PC-9 (cell line): Measurements from ENCODE around the gene GOLGB1. TPM values are rescaled to one million over a fixed set of nuclear protein-coding genes. Genes with fewer than 3 reads are reported as not detected.

Source experiments
- BruUV-seq: library from RNA; stranded (reverse); fragments of 400-500 nt; replicated peaks from 2 replicates; lab custom pipeline; 2021; lab: Mats Ljungman, UMichigan
- CTCF ChIA-PET: fragments of 300-600 bp; sonication (Branson Sonifier 250); formaldehyde crosslinking; loops from one replicate; lab custom pipeline; 2022; ENCODE audit warnings: antibody characterized with exemption; lab: Charles Lee
- POLR2A ChIA-PET: fragments of 300-600 bp; sonication (Branson Sonifier 250); formaldehyde crosslinking; loops from one replicate; lab custom pipeline; 2022; ENCODE audit warnings: antibody characterized with exemption; ENCODE audit not compliant: unreplicated experiment; lab: Charles Lee
- DNase-seq, 2 experiments: peaks; one replicate each; pipeline versions ENCODE4 v3.0.0 to v3.0.0-alpha.2; 2015 to 2022; ENCODE audit warnings: mixed read lengths in 1 of 2
- H2AFZ ChIP-seq: fragments of 200-600 bp; sonication (generic); 2 replicates; pipeline ENCODE4 v1.8.1; 2017; ENCODE audit warnings: antibody characterized with exemption
- H3F3A ChIP-seq: fragments of 200-600 bp; sonication (generic); 2 replicates; pipeline ENCODE4 v1.8.1; 2017; ENCODE audit warnings: antibody characterized with exemption, mild to moderate bottlenecking, low read depth; ENCODE audit not compliant: insufficient read depth
- H3K27ac ChIP-seq: fragments of 200-600 bp; sonication (generic); 2 replicates; pipeline ENCODE4 v1.6.1; 2016; ENCODE audit warnings: mixed run types
- H3K27me3 ChIP-seq: fragments of 200-600 bp; sonication (generic); 2 replicates; pipeline ENCODE4 v1.6.1; 2016; ENCODE audit warnings: low read depth, mixed run types; ENCODE audit not compliant: insufficient read depth
- H3K36me3 ChIP-seq: fragments of 200-600 bp; sonication (generic); 2 replicates; pipeline ENCODE4 v1.6.1; 2016; ENCODE audit warnings: low read depth, mixed run types
- H3K4me1 ChIP-seq: fragments of 200-600 bp; sonication (generic); replicated peaks from 2 replicates; pipeline ENCODE4 v1.6.1; 2016; ENCODE audit warnings: mixed run types; ENCODE audit not compliant: insufficient read depth
- H3K4me2 ChIP-seq: fragments of 200-600 bp; sonication (generic); 2 replicates; pipeline ENCODE4 v1.6.1; 2017; ENCODE audit warnings: mixed run types
- H3K4me3 ChIP-seq: fragments of 200-600 bp; sonication (generic); 2 replicates; pipeline ENCODE4 v1.6.1; 2016; ENCODE audit warnings: mixed run types
- H3K79me2 ChIP-seq: fragments of 200-600 bp; sonication (generic); 2 replicates; pipeline ENCODE4 v1.6.1; 2017; ENCODE audit warnings: low read depth, mixed run types
- H3K9me2 ChIP-seq: fragments of 200-600 bp; sonication (generic); 2 replicates; pipeline ENCODE4 v1.8.1; 2017; ENCODE audit warnings: mild to moderate bottlenecking; ENCODE audit not compliant: insufficient read depth
- H3K9me3 ChIP-seq: fragments of 200-600 bp; sonication (generic); 2 replicates; pipeline ENCODE4 v1.8.1; 2016; ENCODE audit warnings: low read depth; ENCODE audit not compliant: insufficient read depth
- H4K20me1 ChIP-seq: fragments of 200-600 bp; sonication (generic); 2 replicates; pipeline ENCODE4 v1.8.1; 2017; ENCODE audit not compliant: insufficient read depth
- CTCF ChIP-seq: fragments of 200-600 bp; sonication (generic); conservative IDR thresholded peaks from 2 replicates; pipeline ENCODE4 v1.6.1; 2017; ENCODE audit warnings: mixed run types, antibody characterized with exemption, mild to moderate bottlenecking, moderate library complexity
- EZH2 ChIP-seq: fragments of 200-600 bp; sonication (generic); IDR thresholded peaks from 2 replicates; pipeline ENCODE4 v1.8.0; 2017; ENCODE audit warnings: antibody characterized with exemption, low read depth
- intact Hi-C: fragments of 100-400 bp; cut with micrococcal nuclease; formaldehyde crosslinking; loops from one replicate; pipeline ENCODE4 v1.10.0; 2022; ENCODE audit not compliant: unreplicated experiment
- total RNA-seq: library from RNA; stranded (reverse); gene quantifications from 2 replicates; pipeline ENCODE4 v1.2.3, GENCODE V29; 2021

The GOLGB1 gene
- total RNA-seq, 1 experiment from 2014 or later = 73.1 TPM

DNA sequence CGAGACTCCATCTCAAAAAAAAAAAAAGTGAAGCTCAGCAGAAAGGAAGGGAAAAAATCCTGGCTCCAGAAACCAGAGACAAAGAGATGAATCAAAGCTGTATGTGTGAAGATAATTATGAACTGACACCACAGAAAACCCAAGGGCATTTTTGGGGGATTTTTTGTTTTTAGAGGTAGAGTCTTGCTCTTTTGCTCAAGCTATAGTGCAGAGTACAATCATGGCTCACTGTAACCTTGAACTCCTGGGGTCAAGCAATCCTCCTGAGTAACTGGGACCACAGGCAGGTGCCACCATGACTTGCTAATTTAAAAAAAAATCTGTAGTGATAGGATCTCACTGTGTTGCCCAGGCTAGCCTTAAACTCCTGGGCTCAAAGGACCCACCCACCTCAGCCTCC, 111.6 kb downstream of the GOLGB1 start:
- H3K9me3 ChIP-seq = no peaks in the 10 kb centered on the region
- no peak overlapping the region for H3K4me2 ChIP-seq
- H4K20me1 ChIP-seq = no peaks in the 10 kb centered on the region
- no peaks in the 10 kb centered on the region for H3K36me3 ChIP-seq
- H3K79me2 ChIP-seq = no peaks in the 10 kb centered on the region
- no peak overlapping the region for H3K27ac ChIP-seq
- no peaks in the 10 kb centered on the region for H3F3A ChIP-seq
- no TSS peak for BruUV-seq
- no peaks in the 10 kb centered on the region for H3K9me2 ChIP-seq
- intact Hi-C loops = no loop called here
- no peaks in the 10 kb centered on the region for H3K27me3 ChIP-seq
- CTCF ChIA-PET = no interaction called here
- no peak overlapping the region for H2AFZ ChIP-seq
- H3K4me1 ChIP-seq = no peaks in the 10 kb centered on the region
- no peak for DNase-seq
- TF ChIP-seq EZH2 (no peak), CTCF (no peak)
- H3K4me3 ChIP-seq = no peak overlapping the region
- POLR2A ChIA-PET = no interaction called here

GRCh38 chr3:121630355-121630754, 119.2 kb downstream of the GOLGB1 start:
- intact Hi-C loops = no loop called here
- Histone ChIP-seq H3K27ac (no peak overlapping the region), H3K36me3 (no peaks in the 10 kb centered on the region), H2AFZ (no peak overlapping the region), H3K9me3 (no peaks in the 10 kb centered on the region), H3K4me3 (no peak overlapping the region), H3K27me3 (no peaks in the 10 kb centered on the region), H4K20me1 (no peaks in the 10 kb centered on the region), H3K4me1 (no peaks in the 10 kb centered on the region), H3K79me2 (no peaks in the 10 kb centered on the region), H3F3A (no peaks in the 10 kb centered on the region), H3K4me2 (no peak overlapping the region), H3K9me2 (0 out of 2 replicates have a peak, but pooled peaks cover 5% of the 10 kb centered on the region)
- POLR2A ChIA-PET = interaction anchor here (0.5 to 0.9 kb wide), 2 partner anchors 10 to 56 kb away, joined by 3 to 9 read pairs; no protein-coding TSS in a partner anchor
- CTCF ChIA-PET = no interaction called here
- DNase-seq = no peak
- BruUV-seq = no TSS peak
- TF ChIP-seq CTCF (no peak), EZH2 (no peak)

DNA sequence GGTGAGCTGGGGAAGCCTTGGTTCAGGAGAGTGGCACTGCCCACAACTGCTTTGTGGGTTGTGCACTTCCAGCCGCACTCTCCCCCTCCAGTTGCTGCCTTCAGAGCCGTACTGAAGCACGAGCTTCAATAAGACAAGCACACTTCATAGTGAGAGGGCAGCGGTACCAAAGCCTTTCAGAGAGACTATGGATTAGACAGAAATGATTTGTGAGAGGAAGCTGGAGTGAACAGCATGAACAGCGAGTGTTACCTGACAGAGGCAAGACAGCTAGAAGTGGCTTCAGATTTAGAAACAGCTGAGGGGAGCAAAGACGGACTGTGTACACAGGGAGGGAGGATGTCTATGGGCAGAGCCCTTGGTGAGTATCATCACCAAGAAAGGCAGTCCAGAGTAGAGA, 119.9 kb downstream of the GOLGB1 start:
- no peak for DNase-seq
- no TSS peak for BruUV-seq
- no peaks in the 10 kb centered on the region for H3K9me3 ChIP-seq
- H3K4me2 ChIP-seq = no peak overlapping the region
- POLR2A ChIA-PET = no interaction called here
- no peak overlapping the region for H3K27ac ChIP-seq
- intact Hi-C loops = no loop called here
- CTCF ChIA-PET = no interaction called here
- H3K4me3 ChIP-seq = no peak overlapping the region
- no peaks in the 10 kb centered on the region for H3K36me3 ChIP-seq
- no peaks in the 10 kb centered on the region for H4K20me1 ChIP-seq
- no peaks in the 10 kb centered on the region for H3K27me3 ChIP-seq
- H3K9me2 ChIP-seq = 0 out of 2 replicates have a peak, but pooled peaks cover 5% of the 10 kb centered on the region
- H3F3A ChIP-seq = no peaks in the 10 kb centered on the region
- TF ChIP-seq EZH2 = no peak
- no peak for TF ChIP-seq CTCF
- H3K79me2 ChIP-seq = no peaks in the 10 kb centered on the region
- H3K4me1 ChIP-seq = no peaks in the 10 kb centered on the region
- H2AFZ ChIP-seq = no peak overlapping the region
